SK-N-SH treated with all-trans-retinoic acid at 6 μM for 48 hours (cell line): ENCODE results near the gene PTPN13.

ENCODE experiments used
- ESRRG ChIP-seq: fragments of 250-450 bp; sonication (Bioruptor Pico); IDR thresholded peaks from 2 replicates; pipeline ENCODE4 v1.6.1; 2021; ENCODE audit warnings: mild to moderate bottlenecking
- GLIS3 ChIP-seq: fragments of 250-450 bp; sonication (Bioruptor Pico); IDR thresholded peaks from 2 replicates; pipeline ENCODE4 v1.5.0; 2020; ENCODE audit warnings: mild to moderate bottlenecking, moderate library complexity
- RARB ChIP-seq: fragments of 250-450 bp; sonication (Bioruptor Pico); IDR thresholded peaks from 2 replicates; pipeline ENCODE4 v1.8.0; 2021; ENCODE audit warnings: mild to moderate bottlenecking, moderate library complexity
- TOX ChIP-seq: fragments of 250-450 bp; sonication (Bioruptor Pico); IDR thresholded peaks from 2 replicates; pipeline ENCODE4 v1.8.0; 2021; ENCODE audit warnings: mild to moderate bottlenecking, moderate library complexity, borderline replicate concordance
- TSHZ2 ChIP-seq: fragments of 250-450 bp; sonication (Bioruptor Pico); IDR thresholded peaks from 2 replicates; pipeline ENCODE4 v1.5.0; 2020; ENCODE audit warnings: mild to moderate bottlenecking, moderate library complexity

- TF ChIP-seq GLIS3 (CRISPR knock-in tag): no peak
- no peak for TF ChIP-seq ESRRG (CRISPR knock-in tag)
- no peak for TF ChIP-seq TOX (CRISPR knock-in tag)
- TF ChIP-seq TSHZ2 (CRISPR knock-in tag): no peak
- no peak for TF ChIP-seq RARB (CRISPR knock-in tag)
These were observed 110.5 kb downstream of the PTPN13 start for GRCh38 chr4:86704601-86705000.
